T-helper 2 cell treated with Interferon-gamma antibody and Interleukin-4, amounts not matched to agents 100 ng/mL and 5 ng/mL, for 36 hours (primary cell): ENCODE measurements around the gene B4GALNT2. TPM values are rescaled to one million over a fixed set of nuclear protein-coding genes. Genes with fewer than 3 reads are reported as not detected.
"Not testable (repeated sequence)": the region's sequence is repeated elsewhere in the genome, so short reads cannot be mapped to it uniquely, and the experiment has no call there.

Source experiments
- intact Hi-C: fragments of 100-400 bp; cut with micrococcal nuclease; formaldehyde crosslinking; loops from one replicate; pipeline ENCODE4 v1.15.1; 2023
- total RNA-seq: library from RNA; stranded (reverse); gene quantifications from 2 replicates; pipeline ENCODE4 v1.2.3, GENCODE V29; 2022

Gene B4GALNT2, protein sequence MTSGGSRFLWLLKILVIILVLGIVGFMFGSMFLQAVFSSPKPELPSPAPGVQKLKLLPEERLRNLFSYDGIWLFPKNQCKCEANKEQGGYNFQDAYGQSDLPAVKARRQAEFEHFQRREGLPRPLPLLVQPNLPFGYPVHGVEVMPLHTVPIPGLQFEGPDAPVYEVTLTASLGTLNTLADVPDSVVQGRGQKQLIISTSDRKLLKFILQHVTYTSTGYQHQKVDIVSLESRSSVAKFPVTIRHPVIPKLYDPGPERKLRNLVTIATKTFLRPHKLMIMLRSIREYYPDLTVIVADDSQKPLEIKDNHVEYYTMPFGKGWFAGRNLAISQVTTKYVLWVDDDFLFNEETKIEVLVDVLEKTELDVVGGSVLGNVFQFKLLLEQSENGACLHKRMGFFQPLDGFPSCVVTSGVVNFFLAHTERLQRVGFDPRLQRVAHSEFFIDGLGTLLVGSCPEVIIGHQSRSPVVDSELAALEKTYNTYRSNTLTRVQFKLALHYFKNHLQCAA
- 0.02 TPM in 1 of 2 replicates, not detected in the other for total RNA-seq

DNA sequence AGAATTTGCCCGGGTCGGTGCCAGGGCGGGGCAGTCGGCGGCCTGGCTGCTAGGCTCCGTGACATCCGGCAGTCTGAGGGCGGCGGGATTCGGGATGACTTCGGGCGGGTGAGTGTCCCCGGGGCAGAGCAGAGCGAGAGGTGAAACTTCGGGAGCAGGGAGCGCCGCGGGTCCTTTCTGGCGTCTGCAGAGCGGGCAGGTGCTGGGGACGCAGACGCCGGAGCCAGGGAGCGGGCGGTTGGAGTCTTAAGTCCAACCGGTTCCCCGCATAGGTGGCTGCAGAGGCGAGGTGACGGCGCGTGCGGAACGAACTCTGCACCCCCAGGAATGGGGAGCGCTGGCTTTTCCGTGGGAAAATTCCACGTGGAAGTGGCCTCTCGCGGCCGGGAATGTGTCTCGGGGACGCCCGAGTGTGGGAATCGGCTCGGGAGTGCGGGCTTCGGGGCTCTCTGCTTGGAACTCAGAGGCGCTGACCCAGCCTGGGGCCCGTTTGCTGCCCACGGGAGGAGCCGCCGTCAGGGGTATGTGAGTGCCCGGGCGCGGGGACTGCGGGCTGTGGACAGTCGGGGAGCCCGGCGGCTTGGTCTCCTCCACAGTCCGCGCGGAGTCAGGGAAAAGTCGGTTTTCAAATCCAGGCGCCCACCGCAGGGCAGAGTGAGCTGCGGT lies at the start of gene B4GALNT2:
B4GALNT2 (plus strand) TSS at position 71 of the 666 bp plus-strand sequence; CDS start at position 95, 24 bp downstream.
- intact Hi-C loops = no loop called here

- intact Hi-C loops = not testable (repeated sequence)
Measured at GRCh38 chr17:49085046-49085445, 47.5 kb upstream of the B4GALNT2 start.

- intact Hi-C loops = no loop called here
Measured at GRCh38 chr17:49085565-49086315, 46.8 kb upstream of the B4GALNT2 start.

DNA sequence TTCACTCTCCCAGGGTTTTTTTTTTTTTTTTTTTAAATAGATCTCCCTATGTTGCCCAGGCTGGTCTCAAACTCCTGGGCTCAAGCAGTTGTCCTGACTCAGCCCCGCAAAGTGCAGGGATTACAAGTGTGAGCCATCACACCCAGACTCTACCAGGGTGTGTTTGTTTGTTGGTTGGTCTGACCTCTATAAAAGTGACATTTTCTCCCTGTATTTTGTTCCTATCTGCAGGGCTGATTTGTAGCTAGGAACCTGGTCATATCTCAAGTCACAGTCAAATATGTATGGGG lies 46.3 kb upstream of the B4GALNT2 start:
- intact Hi-C loops = no loop called here

DNA sequence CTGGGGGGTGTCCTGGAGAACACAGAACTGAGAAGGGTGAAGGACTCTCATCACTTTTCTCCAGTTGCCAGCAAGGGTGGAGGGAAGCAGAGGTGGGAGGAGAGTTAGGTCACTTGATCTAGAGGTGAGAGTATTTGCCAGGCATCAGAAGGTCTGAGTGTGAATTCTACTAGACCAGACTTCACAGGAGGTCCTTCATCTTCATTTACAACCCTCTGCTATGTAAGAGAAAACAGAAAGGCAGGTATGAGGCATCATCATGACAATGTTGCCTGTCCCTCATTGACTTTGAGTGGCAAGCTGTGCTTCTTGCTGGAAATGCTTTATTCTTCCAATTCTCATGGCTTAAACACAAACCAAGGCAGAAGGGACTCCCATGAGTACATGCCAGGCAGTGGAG lies 45.9 kb upstream of the B4GALNT2 start:
- intact Hi-C loops = no loop called here

- intact Hi-C loops = no loop called here
Measured at GRCh38 chr17:49089094-49089493, 43.5 kb upstream of the B4GALNT2 start.

DNA sequence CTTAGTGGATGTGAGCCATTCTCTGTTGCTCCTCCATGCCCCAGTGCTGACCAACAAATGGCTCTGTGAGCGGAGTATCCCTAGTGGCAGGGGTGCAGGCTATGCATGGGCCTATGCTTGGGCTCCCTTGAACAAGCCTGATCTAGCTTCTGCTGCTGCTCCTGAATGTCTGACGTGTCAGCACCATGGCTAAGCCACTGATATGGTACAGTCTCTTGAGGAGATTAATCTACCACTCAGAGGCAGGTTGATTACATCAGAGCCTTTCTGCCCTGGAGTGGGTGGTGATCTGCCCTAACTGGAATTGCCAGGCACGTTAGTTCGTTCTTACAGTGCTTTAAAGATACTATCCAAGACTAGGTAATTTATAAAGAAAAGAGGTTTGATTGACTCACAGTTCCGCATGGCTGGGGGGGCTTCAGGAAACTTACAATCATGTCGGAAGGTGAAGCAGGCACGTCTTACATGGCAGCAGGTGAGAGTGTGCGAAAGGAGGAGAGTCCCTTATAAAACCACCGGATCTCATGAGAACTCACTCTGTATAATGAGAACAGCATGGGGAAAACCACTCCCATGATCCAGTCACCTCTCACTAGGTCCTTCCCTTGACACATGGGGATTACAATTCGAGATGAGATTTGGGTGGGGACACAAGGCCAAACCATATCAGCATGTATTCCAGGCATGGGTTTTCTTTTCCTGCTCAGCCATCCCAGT lies 41.5 kb upstream of the B4GALNT2 start:
- intact Hi-C loops = no loop called here

DNA sequence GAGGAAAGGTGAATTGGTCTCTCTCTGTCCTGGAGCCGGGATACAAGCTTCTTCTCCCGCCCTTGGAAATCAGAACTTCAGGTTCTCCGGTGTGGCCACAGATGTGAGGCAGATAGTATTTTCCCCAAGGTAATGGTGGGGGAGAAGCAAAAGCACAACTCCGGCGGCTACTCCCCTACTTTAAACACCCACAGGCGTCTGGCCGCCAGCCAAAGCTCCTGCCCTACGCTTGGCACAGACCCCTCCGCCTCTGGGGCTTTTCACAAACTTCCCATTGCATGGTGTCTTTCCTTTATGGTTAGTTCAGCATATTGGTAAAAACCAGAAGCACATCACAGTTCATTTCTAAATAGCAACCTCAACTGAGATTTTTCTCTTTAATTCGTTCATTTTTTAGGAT lies 39.4 kb upstream of the B4GALNT2 start:
- intact Hi-C loops = no loop called here

GRCh38 chr17:49100601-49101000 lies 32.0 kb upstream of the B4GALNT2 start:
- intact Hi-C loops = no loop called here

- intact Hi-C loops = no loop called here
Measured at GRCh38 chr17:49101054-49101534, 31.5 kb upstream of the B4GALNT2 start.

DNA sequence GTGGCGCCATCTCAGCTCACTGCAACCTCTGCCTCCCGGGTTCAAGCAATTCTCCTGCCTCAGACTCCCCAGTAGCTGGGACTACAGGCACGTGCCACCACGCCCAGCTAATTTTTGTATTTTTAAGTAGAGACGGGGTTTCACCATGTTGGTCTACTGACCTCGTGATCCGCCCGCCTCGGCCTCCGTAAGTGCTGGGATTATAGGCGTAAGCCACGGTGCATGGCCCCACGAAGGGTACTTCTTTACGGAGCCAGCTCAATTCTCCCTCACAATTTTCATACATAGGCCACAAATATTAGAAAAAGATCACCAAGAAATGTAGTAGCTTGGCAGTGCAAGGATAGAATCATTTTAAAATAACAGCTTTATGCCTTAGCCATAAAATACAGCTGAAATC lies 29.2 kb upstream of the B4GALNT2 start:
- intact Hi-C loops = not testable (repeated sequence)

DNA sequence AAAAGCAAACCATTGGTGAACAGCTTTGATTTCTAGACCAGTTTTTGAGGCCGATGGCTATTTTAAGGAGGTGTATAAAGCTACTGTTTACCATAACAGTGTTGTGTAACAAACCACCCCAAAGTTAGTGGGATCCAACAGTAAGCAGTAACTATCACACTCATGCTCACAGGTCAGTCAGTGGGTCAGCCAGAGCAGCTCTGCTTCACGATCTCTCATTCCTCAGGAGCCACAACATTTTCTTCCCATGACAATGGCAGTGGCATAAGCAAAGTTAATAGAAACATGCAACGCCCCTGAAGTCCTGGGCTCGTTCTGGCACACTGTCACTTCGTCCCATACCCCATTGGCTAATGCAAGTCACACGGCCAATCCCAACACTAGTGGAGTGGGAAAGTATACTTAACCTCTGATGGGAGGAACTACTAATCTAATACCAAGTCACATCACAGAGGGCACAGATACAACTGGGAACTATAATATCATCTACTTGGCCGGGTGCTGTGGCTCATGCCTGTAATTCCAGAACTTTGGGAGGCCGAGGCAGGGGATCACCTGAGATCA lies 28.0 kb upstream of the B4GALNT2 start:
- intact Hi-C loops = no loop called here

GRCh38 chr17:49106321-49107210 lies 26.0 kb upstream of the B4GALNT2 start:
- intact Hi-C loops = no loop called here

GRCh38 chr17:49107211-49107557 lies 25.4 kb upstream of the B4GALNT2 start:
- intact Hi-C loops = no loop called here

DNA sequence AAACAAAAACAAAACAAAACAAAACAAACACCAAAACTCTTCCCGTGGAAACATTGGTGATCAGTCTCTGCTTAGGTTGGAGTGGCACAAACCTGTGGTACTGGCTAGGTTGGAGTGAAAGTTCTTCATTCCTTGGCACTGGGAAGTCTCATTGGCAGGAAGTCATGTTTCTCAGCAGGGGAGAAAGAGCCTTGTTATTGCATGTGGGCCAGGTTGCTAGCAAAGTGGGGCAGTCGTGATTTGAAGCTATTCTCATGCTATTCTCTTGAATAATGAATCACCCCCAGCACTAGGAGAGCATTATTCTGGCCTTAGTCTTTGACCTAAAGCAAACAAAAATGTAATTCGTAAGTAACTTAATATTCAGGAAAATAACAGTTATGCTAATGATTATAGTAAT lies 24.3 kb upstream of the B4GALNT2 start:
- intact Hi-C loops = no loop called here

- intact Hi-C loops = no loop called here
Measured at GRCh38 chr17:49110509-49110908, 22.1 kb upstream of the B4GALNT2 start.

DNA sequence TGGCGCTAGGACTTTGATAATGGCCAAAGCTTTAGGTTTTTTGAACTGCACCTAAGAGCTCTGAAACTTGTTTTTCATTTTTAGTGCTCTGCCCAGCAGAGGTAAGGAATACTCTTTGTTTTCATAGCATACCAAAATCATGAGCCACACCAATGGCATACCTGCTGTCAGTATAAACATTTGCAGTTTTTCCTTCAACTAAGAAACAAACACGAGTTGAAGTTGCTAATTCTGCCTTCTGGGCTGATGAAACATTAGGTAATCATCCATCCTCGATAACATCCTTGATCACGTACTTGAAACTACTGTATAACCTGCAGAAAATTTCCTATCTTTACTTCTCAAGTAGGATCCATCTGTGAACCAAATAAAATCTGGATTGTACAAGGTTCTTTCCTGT lies 20.6 kb upstream of the B4GALNT2 start:
- intact Hi-C loops = no loop called here

DNA sequence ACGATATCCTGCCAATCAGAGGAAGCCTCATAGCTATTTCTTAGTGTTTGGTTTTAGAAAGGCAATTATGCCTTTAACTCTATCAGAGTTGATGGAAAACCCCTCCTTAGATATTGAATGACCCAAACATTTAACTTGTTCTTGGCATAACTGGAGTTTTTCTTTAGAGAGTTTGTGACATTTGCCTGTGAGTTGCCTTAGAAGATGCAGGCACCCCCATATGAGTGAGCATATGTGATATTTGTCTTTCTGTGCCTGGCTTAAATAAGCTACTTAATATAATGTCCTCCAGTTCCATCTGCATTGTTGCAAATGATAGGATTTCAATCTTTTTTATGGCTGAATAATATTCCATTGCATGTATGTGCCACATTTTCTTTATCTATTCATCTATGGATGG lies 19.6 kb upstream of the B4GALNT2 start:
- intact Hi-C loops = no loop called here

DNA sequence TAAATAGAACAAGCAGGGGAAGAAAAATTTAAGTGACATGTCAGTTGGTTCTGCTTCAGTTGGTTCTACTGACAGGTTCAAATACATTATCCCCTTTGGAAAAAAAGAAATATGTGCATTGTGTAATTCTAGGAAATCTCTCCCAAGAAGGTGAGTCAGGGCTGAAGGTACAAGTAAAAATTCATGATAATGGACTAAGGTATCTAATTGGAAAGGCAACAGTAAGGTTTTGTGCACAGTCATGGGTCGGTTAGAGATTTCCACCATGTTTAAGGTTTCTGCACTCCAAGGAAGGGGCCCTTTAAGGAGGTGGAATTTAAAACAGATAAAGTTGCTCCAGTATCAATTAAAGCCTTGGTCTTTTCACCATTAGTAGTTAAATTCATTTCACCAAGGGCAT lies 17.9 kb upstream of the B4GALNT2 start:
- intact Hi-C loops = no loop called here
